OCI-LY3 (cell line): ENCODE data around the gene UCN3.

ENCODE experiments used
- CTCF ChIP-seq: fragments of 200-600, 300-600 bp; sonication (generic); IDR thresholded peaks from 2 replicates; pipeline ENCODE4 v1.5.1; 2014; ENCODE audit warnings: antibody characterized with exemption, low read length, low read depth
- EZH2phosphoT487 ChIP-seq: fragments of 200-600 bp; shearing (Covaris generic); IDR thresholded peaks from 2 replicates; pipeline ENCODE4 v1.6.1; 2018; ENCODE audit warnings: antibody characterized with exemption, mixed run types, low read depth

- no peak for TF ChIP-seq CTCF
- no peak for TF ChIP-seq EZH2phosphoT487
These were observed 9.0 kb upstream of the UCN3 start for GRCh38 chr10:5355594-5356301.
